IMR-90 (cell line): ENCODE measurements around the gene ERC2. TPM values are rescaled to one million over a fixed set of nuclear protein-coding genes. Genes with fewer than 3 reads are reported as not detected.

Source experiments
- ATAC-seq: fragments of 200-7000 bp; cut with Tn5 transposase; 2 replicates; pipeline ENCODE4 v1.9.1; 2020; ENCODE audit warnings: low read depth, mild to moderate bottlenecking, moderate library complexity
- BruUV-seq: library from RNA; stranded (reverse); fragments of 400-500 nt; replicated peaks from 2 replicates; lab custom pipeline; 2021; lab: Mats Ljungman, UMichigan
- CTCF ChIA-PET: fragments of 300-600 bp; formaldehyde crosslinking; extraction: SDS; loops from one replicate; lab custom pipeline; 2021; ENCODE audit warnings: antibody characterized with exemption; lab: Yijun Ruan, JAX
- POLR2A ChIA-PET: fragments of 300-600 bp; sonication (Branson Sonifier 250); formaldehyde crosslinking; loops from one replicate; lab custom pipeline; 2022; ENCODE audit warnings: antibody characterized with exemption; ENCODE audit not compliant: unreplicated experiment; lab: Charles Lee
- DNase-seq: peaks from one replicate; pipeline ENCODE4 v3.0.0; 2013
- H2AFZ ChIP-seq: replicated peaks from 2 replicates; pipeline ENCODE3; 2013; ENCODE audit warnings: low read length, mild to moderate bottlenecking; ENCODE audit not compliant: poor library complexity
- H2AK5ac ChIP-seq: 2 replicates; pipeline ENCODE4 v1.6.1; 2013; ENCODE audit warnings: low read depth, low read length, inconsistent platforms
- H2AK9ac ChIP-seq: replicated peaks from 2 replicates; pipeline ENCODE3; 2013; ENCODE audit warnings: mild to moderate bottlenecking, low read depth, low read length, moderate library complexity; ENCODE audit not compliant: poor library complexity
- H2BK120ac ChIP-seq: 2 replicates; pipeline ENCODE4 v1.6.1; 2013; ENCODE audit warnings: low read depth, low read length, inconsistent platforms
- H2BK15ac ChIP-seq: 3 replicates; pipeline ENCODE4 v1.6.1; 2013; ENCODE audit warnings: low read depth, low read length, inconsistent platforms
- H2BK20ac ChIP-seq: 2 replicates; pipeline ENCODE4 v1.6.1; 2013; ENCODE audit warnings: low read depth, mild to moderate bottlenecking, inconsistent platforms, low read length, moderate library complexity
- H2BK5ac ChIP-seq: 2 replicates; pipeline ENCODE4 v1.6.1; 2013; ENCODE audit warnings: mild to moderate bottlenecking, low read depth, low read length, inconsistent platforms; ENCODE audit not compliant: poor library complexity, severe bottlenecking
- H3K14ac ChIP-seq: replicated peaks from 2 replicates; pipeline ENCODE4 v1.6.1; 2013; ENCODE audit warnings: low read depth, low read length, inconsistent platforms
- H3K18ac ChIP-seq: 2 replicates; pipeline ENCODE4 v1.6.1; 2013; ENCODE audit warnings: low read depth, low read length, control low read depth
- H3K23ac ChIP-seq: 2 replicates; pipeline ENCODE4 v1.6.1; 2013; ENCODE audit warnings: low read depth, low read length, inconsistent platforms
- H3K27ac ChIP-seq: 2 replicates; pipeline ENCODE4 v1.5.1; 2013; ENCODE audit warnings: mild to moderate bottlenecking, control low read depth, low read length; ENCODE audit not compliant: insufficient read depth
- H3K27me3 ChIP-seq: 2 replicates; pipeline ENCODE4 v1.6.1; 2013; ENCODE audit warnings: low read length; ENCODE audit not compliant: control insufficient read depth, insufficient read depth
- H3K36me3 ChIP-seq: 2 replicates; pipeline ENCODE4 v1.6.1; 2013; ENCODE audit warnings: low read length, mixed read lengths; ENCODE audit not compliant: control insufficient read depth, insufficient read depth
- H3K4ac ChIP-seq: 2 replicates; pipeline ENCODE4 v1.6.1; 2013; ENCODE audit warnings: low read depth, low read length, inconsistent platforms
- H3K4me1 ChIP-seq: 2 replicates; pipeline ENCODE4 v1.6.1; 2013; ENCODE audit warnings: low read length, mixed read lengths; ENCODE audit not compliant: control insufficient read depth, insufficient read depth
- H3K4me2 ChIP-seq: 2 replicates; pipeline ENCODE4 v1.6.1; 2013; ENCODE audit warnings: low read depth, mild to moderate bottlenecking, control low read depth, low read length, moderate library complexity
- H3K4me3 ChIP-seq: 2 replicates; pipeline ENCODE4 v1.5.1; 2013; ENCODE audit warnings: low read depth, mild to moderate bottlenecking, control low read depth, low read length, moderate library complexity; ENCODE audit not compliant: insufficient read depth
- H3K56ac ChIP-seq: 2 replicates; pipeline ENCODE4 v1.6.1; 2013; ENCODE audit warnings: low read length, inconsistent platforms; ENCODE audit not compliant: insufficient read depth; ENCODE audit errors: extremely low read depth
- H3K79me1 ChIP-seq, 2 experiments: 2 replicates each; pipeline ENCODE4 v1.6.1; 2013; ENCODE audit warnings: low read length in 2 of 2, inconsistent platforms in 1 of 2, low read depth in 1 of 2
- H3K9ac ChIP-seq: 2 replicates; pipeline ENCODE4 v1.6.1; 2013; ENCODE audit warnings: low read depth, low read length, control low read depth
- H3K9me1 ChIP-seq: 2 replicates; pipeline ENCODE4 v1.6.1; 2013; ENCODE audit warnings: low read length, inconsistent platforms; ENCODE audit not compliant: insufficient read depth
- H3K9me3 ChIP-seq: 2 replicates; pipeline ENCODE4 v1.6.1; 2013; ENCODE audit warnings: low read length; ENCODE audit not compliant: control insufficient read depth, insufficient read depth
- H4K20me1 ChIP-seq: 2 replicates; pipeline ENCODE4 v1.6.1; 2013; ENCODE audit warnings: low read length, inconsistent platforms; ENCODE audit not compliant: insufficient read depth
- H4K5ac ChIP-seq: 2 replicates; pipeline ENCODE4 v1.6.1; 2013; ENCODE audit warnings: mild to moderate bottlenecking, low read depth, low read length, control low read depth
- H4K8ac ChIP-seq, 2 experiments: 2 replicates each; pipeline ENCODE4 v1.6.1; 2013; ENCODE audit warnings: low read depth in 2 of 2, low read length in 2 of 2, control low read depth in 1 of 2, inconsistent platforms in 1 of 2
- H4K91ac ChIP-seq: 2 replicates; pipeline ENCODE4 v1.6.1; 2013; ENCODE audit warnings: low read depth, low read length, inconsistent platforms; ENCODE audit not compliant: insufficient read depth
- CEBPB ChIP-seq: IDR thresholded peaks from 2 replicates; pipeline ENCODE4 v1.6.1; 2012; ENCODE audit warnings: low read depth, low read length, improper control_type of control experiment
- CTCF ChIP-seq: conservative IDR thresholded peaks from 2 replicates; pipeline ENCODE4 v1.5.1; 2012; ENCODE audit warnings: mild to moderate bottlenecking, low read depth, low read length, improper control_type of control experiment
- FOS ChIP-seq: fragments of 150-350 bp; IDR thresholded peaks from 2 replicates; pipeline ENCODE4 v1.6.1; 2016; ENCODE audit warnings: low read depth, low read length
- MAFK ChIP-seq: IDR thresholded peaks from 2 replicates; pipeline ENCODE4 v1.6.1; 2012; ENCODE audit warnings: low read depth, low read length, improper control_type of control experiment
- MAZ ChIP-seq: IDR thresholded peaks from 2 replicates; pipeline ENCODE4 v1.6.1; 2012; ENCODE audit warnings: low read depth, mild to moderate bottlenecking, low read length, improper control_type of control experiment, moderate library complexity, borderline replicate concordance
- RAD21 ChIP-seq: IDR thresholded peaks from 2 replicates; pipeline ENCODE4 v1.6.1; 2012; ENCODE audit warnings: low read length, improper control_type of control experiment
- RCOR1 ChIP-seq: IDR thresholded peaks from 2 replicates; pipeline ENCODE4 v1.6.1; 2012; ENCODE audit warnings: mild to moderate bottlenecking, low read length, improper control_type of control experiment; ENCODE audit not compliant: insufficient replicate concordance
- RFX5 ChIP-seq: IDR thresholded peaks from 2 replicates; pipeline ENCODE4 v1.8.0; 2012; ENCODE audit warnings: low read depth, mild to moderate bottlenecking, low read length, moderate library complexity
- WGBS, 2 experiments: methylation state at CpG; one replicate each; pipeline versions ENCODE4 v1.1.5 to v1.1.7; 2013; ENCODE audit warnings: missing lambda C conversion rate in 2 of 2; ENCODE audit not compliant: insufficient read length in 1 of 2; ENCODE audit errors: extremely low coverage in 2 of 2; 5-methylcytosine and 5-hydroxymethylcytosine counted together
- dilution Hi-C: fragments of 300-500 bp; cut with HindIII; formaldehyde crosslinking; loops from one replicate; pipeline ENCODE4 v1.14.3; 2018; ENCODE audit warnings: low sequenced_read_pairs; ENCODE audit not compliant: unreplicated experiment
- in situ Hi-C: fragments of 300-500 bp; cut with MboI; formaldehyde crosslinking; loops from 3 replicates; pipeline ENCODE4 v1.14.3; 2019; ENCODE audit warnings: low sequenced_read_pairs, inconsistent platforms, mixed read lengths
- intact Hi-C: fragments of 100-400 bp; cut with micrococcal nuclease; formaldehyde crosslinking; loops from 2 replicates; pipeline ENCODE4 v1.10.0; 2022
- polyA plus RNA-seq, 3 experiments: library from polyadenylated mRNA; depleted of rRNA; stranded (reverse); fragments of >200 nt; gene quantifications; 2 replicates each; pipeline ENCODE4 v1.2.3, GENCODE V29; 2012; ENCODE audit warnings: low replicate concordance in 1 of 3
- total RNA-seq: library from RNA; depleted of rRNA; stranded (reverse); fragments of >200 nt; gene quantifications from 2 replicates; pipeline ENCODE4 v1.2.3, GENCODE V29; 2012
- TF ChIP-seq, protein P1 (sequence below): fragments of 150-350 bp; IDR thresholded peaks from 2 replicates; pipeline ENCODE4 v1.6.1; 2016; ENCODE audit warnings: low read depth, mild to moderate bottlenecking, low read length, moderate library complexity, borderline replicate concordance

ERC2 gene
- total and polyA plus RNA-seq, 2 of the 4 experiments (the other 2 are of a cell fraction), result 0.17 to 0.18 TPM

- Histone ChIP-seq H3K14ac (no peak overlapping the region), H2AK5ac (no peak overlapping the region), H3K4me1 (no peaks in the 10 kb centered on the region), H3K9me1 (no peaks in the 10 kb centered on the region), H3K4me2 (no peak overlapping the region), H2AK9ac (no peak overlapping the region), H3K9me3 (no peaks in the 10 kb centered on the region), H3K27me3 (no peaks in the 10 kb centered on the region), H3K79me1 (no peaks in the 10 kb centered on the region), H4K20me1 (no peaks in the 10 kb centered on the region), H3K4me3 (no peak overlapping the region), H4K8ac (no peak overlapping the region), H4K91ac (no peak overlapping the region), H2AFZ (no peak overlapping the region), H2BK20ac (no peak overlapping the region), H3K9ac (no peak overlapping the region), H2BK120ac (no peak overlapping the region), H3K36me3 (no peaks in the 10 kb centered on the region), H3K23ac (no peak overlapping the region), H3K4ac (no peak overlapping the region), H3K56ac (no peak overlapping the region), H2BK5ac (no peak overlapping the region), H2BK15ac (no peak overlapping the region), H3K18ac (no peak overlapping the region), H4K5ac (no peak overlapping the region), H3K27ac (no peak overlapping the region)
- DNase-seq (no peak), ATAC-seq (no peak)
- no TSS peak for BruUV-seq
- ChIA-PET CTCF (no interaction called here), POLR2A (no interaction called here)
- WGBS, 2 experiments, result no CpG with 5 or more reads among the region's 2 CpGs
- in situ Hi-C loops, result no loop called here
- dilution Hi-C loops, result no loop called here
- TF ChIP-seq CTCF (no peak), FOS (no peak), RCOR1 (no peak), MAZ (no peak), CEBPB (no peak), RAD21 (no peak), MAFK (no peak), RFX5 (no peak)
- TF ChIP-seq, protein P1, sequence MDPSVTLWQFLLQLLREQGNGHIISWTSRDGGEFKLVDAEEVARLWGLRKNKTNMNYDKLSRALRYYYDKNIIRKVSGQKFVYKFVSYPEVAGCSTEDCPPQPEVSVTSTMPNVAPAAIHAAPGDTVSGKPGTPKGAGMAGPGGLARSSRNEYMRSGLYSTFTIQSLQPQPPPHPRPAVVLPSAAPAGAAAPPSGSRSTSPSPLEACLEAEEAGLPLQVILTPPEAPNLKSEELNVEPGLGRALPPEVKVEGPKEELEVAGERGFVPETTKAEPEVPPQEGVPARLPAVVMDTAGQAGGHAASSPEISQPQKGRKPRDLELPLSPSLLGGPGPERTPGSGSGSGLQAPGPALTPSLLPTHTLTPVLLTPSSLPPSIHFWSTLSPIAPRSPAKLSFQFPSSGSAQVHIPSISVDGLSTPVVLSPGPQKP, result no peak
- intact Hi-C loops, result no loop called here
These were observed 407.0 kb downstream of the ERC2 start for GRCh38 chr3:56061279-56061626.
